PFSK-1 (cell line): ENCODE data around the gene LRCOL1.
A peak's percentile ranks its signal among the peaks of the same experiment; 100 is the strongest.

Source experiments
- FOXP2 ChIP-seq: optimal IDR thresholded peaks from 2 replicates; pipeline ENCODE3; 2011; ENCODE audit warnings: borderline replicate concordance, control low read depth, inconsistent platforms; ENCODE audit not compliant: insufficient read depth; ENCODE audit errors: extremely low read length, extremely low read depth
- POLR2AphosphoS5 ChIP-seq: IDR thresholded peaks from 2 replicates; pipeline ENCODE4 v1.6.1; 2012; ENCODE audit warnings: low read depth, mild to moderate bottlenecking, control low read depth, low read length, moderate library complexity
- SIN3A ChIP-seq: IDR thresholded peaks from 2 replicates; pipeline ENCODE4 v1.6.1; 2012; ENCODE audit warnings: mild to moderate bottlenecking, low read length, moderate library complexity, borderline replicate concordance; ENCODE audit not compliant: insufficient read depth
- TAF1 ChIP-seq: IDR thresholded peaks from 2 replicates; pipeline ENCODE4 v1.6.1; 2012; ENCODE audit warnings: low read length, control low read depth, borderline replicate concordance; ENCODE audit not compliant: insufficient read depth
- TF ChIP-seq, protein P1 (sequence below), 2 experiments: IDR thresholded peaks; 2 replicates each; pipeline versions ENCODE4 v1.6.1 to v1.8.0; 2011 to 2012; ENCODE audit warnings: low read depth in 2 of 2, low read length in 2 of 2, control low read depth in 1 of 2, inconsistent platforms in 1 of 2, mild to moderate bottlenecking in 1 of 2, moderate library complexity in 1 of 2; ENCODE audit not compliant: insufficient read depth in 1 of 2

Gene LRCOL1

DNA sequence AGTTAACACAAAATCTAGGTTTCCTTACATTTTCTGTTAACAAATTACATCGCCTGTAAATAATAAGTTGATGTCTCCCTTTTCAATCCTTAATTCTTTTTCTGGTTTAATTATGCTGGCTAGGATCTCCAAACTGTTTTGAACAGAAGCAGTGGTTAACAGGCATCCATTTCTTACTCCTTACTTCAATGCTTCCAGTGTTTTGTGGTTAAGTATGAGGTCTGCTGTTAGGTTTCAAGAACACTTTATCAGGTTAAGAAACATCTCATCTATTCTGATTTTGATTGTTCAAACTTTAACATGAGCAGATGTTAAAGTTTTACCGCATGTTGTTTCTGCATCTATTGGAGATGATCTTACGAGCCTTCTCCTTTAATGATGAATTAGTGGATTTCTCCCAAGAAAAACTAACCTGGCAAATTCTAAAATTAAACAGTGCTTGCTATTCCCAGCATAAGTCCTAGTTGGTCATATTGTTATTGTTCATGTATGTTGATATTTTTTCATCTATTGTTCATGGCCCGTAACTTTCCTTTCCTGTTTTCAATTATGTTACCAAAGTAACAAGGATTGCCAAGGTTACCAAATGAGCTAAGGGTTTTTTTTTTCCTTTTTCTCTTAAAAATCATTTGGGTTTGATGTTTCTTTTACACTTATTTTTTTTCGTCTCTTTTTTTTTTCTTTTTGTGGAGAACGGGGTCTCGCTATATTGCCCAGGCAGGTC lies 43.3 kb upstream of the LRCOL1 start:
- TF ChIP-seq TAF1, result no peak
- TF ChIP-seq, protein P1, sequence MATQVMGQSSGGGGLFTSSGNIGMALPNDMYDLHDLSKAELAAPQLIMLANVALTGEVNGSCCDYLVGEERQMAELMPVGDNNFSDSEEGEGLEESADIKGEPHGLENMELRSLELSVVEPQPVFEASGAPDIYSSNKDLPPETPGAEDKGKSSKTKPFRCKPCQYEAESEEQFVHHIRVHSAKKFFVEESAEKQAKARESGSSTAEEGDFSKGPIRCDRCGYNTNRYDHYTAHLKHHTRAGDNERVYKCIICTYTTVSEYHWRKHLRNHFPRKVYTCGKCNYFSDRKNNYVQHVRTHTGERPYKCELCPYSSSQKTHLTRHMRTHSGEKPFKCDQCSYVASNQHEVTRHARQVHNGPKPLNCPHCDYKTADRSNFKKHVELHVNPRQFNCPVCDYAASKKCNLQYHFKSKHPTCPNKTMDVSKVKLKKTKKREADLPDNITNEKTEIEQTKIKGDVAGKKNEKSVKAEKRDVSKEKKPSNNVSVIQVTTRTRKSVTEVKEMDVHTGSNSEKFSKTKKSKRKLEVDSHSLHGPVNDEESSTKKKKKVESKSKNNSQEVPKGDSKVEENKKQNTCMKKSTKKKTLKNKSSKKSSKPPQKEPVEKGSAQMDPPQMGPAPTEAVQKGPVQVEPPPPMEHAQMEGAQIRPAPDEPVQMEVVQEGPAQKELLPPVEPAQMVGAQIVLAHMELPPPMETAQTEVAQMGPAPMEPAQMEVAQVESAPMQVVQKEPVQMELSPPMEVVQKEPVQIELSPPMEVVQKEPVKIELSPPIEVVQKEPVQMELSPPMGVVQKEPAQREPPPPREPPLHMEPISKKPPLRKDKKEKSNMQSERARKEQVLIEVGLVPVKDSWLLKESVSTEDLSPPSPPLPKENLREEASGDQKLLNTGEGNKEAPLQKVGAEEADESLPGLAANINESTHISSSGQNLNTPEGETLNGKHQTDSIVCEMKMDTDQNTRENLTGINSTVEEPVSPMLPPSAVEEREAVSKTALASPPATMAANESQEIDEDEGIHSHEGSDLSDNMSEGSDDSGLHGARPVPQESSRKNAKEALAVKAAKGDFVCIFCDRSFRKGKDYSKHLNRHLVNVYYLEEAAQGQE (IDR thresholded peaks at IDR 0.05; ENCODE audit: insufficient read depth in 1 of 2, low read depth in 2 of 2, low read length in 2 of 2), result no peak
- TF ChIP-seq POLR2AphosphoS5, result no peak
- no peak for TF ChIP-seq FOXP2
- TF ChIP-seq SIN3A, result no peak

DNA sequence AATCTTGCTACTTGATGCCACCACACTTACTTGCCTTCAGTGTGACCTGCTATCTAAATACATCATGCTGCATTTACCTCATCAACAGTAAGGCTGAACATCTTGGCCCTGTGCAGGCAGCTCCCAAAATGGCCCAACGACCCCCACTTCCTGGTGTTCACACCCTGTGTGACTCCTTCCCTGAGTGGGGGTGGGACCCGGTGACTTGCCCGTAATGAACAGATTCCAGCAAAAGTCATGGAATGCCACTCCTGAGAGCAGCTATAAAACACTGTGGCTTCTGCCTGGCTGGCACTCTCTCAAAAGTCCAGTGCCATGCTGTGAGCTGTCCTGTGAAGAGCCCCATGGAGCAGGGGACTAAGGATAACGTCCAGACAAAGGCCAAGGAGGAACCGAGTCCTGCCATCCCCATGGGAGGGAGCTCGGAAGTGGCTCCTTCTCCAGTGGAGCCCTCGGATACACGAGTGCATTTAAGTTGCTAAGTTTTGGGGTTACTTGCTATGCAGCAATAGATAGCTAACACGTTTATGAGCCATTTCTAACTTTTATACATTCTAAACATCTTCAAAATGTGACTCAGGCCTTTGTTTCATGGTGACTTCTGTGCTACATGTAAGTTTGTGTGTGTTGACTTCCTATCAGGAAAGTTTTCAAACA lies 41.2 kb upstream of the LRCOL1 start:
- peak; percentile 36; the same call in 1 of the 2 replicates for TF ChIP-seq POLR2AphosphoS5
- TF ChIP-seq SIN3A, result no peak
- TF ChIP-seq FOXP2, result no peak
- no peak for TF ChIP-seq TAF1
- TF ChIP-seq, protein P1 (IDR thresholded peaks at IDR 0.05; ENCODE audit: insufficient read depth in 1 of 2, low read depth in 2 of 2, low read length in 2 of 2), result no peak

DNA sequence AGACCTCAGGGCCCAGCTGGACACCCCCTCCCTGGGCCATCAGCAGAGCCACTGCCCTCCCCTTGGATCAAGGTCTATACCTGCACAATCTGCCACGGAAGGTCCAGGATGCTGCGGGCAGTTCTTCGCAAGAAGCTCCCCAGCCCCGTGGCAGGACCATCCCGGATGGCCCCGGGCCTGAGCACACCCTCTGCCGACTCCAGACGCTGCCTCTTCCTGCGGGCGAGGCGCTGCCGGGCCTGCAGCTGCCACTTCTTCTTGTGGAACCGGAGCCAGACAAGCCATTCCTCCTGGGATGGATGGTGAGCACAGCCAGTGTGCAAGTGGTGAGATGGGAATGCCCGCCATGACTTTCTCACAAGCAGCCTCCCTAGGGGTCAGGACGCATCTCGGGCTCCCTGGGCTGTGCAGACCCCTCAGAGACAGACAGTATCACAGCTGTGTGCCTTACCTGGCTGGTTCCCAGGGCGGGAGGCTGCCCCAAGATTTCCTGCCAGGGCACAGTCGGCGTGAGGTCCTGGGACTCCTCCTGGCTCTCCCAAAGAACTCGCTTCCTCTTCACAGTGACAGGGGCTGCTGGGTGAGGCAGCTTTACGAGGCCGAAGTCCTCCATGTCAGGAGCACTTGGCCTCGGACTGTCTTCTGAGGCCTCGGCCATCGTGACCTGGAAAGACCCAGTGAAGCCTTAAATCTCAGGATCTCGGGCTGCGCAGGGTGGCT lies 39.0 kb upstream of the LRCOL1 start:
- TF ChIP-seq SIN3A (no peak), FOXP2 (no peak)

DNA sequence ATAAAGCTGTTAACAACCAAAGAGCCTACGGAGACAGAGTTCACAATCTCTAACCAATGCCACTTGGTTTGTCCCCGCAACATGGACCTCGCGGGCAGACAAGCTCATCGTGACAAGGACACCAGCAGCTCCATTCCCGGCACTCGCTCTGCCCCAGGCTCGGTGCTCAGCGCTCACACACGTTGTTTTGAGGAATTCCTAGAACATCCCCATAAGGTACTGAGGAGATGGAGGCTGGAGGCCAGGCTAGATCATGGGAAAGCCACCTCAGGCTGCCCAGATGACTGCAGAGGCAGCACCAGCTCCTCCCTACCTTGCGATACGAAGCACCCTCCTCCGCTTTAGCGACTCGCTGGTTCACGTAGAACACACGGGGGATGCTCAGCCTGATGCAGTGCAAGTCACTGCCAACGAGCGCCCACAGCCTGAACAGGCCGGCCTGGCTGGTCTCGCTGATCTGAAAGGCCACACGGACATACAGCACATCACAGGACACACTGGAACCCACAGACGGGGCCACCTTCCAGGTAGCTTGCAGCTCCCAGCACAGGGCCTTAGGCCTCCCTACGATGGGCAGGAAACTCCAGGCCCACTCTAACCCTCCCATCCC lies 38.3 kb upstream of the LRCOL1 start:
- TF ChIP-seq SIN3A, result no peak
- peak; percentile 41 for TF ChIP-seq POLR2AphosphoS5

DNA sequence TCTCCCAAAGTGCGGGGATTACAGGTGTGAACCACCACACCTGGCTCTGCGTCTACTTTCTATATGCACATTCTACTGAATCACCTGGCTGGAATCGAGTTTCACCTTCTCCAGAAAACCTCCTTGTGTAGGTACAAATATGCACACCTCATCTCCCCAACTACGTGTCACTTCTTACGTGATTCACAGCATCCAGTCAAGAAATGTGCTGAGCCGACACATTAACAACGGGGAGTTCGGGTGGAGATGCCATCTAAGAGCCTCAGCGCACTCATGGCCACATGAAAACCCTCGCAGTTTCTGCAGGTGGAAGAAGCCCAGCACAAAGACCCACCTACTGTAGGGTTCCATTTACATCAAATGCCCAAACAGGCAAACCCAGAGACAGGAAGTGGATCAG lies 37.5 kb upstream of the LRCOL1 start:
- TF ChIP-seq TAF1 (no peak), FOXP2 (no peak), SIN3A (no peak), POLR2AphosphoS5 (no peak)
- TF ChIP-seq, protein P1 (IDR thresholded peaks at IDR 0.05; ENCODE audit: insufficient read depth in 1 of 2, low read depth in 2 of 2, low read length in 2 of 2), result no peak
